ENCODE data around the gene CCDC157.

CCDC157 gene

DNA sequence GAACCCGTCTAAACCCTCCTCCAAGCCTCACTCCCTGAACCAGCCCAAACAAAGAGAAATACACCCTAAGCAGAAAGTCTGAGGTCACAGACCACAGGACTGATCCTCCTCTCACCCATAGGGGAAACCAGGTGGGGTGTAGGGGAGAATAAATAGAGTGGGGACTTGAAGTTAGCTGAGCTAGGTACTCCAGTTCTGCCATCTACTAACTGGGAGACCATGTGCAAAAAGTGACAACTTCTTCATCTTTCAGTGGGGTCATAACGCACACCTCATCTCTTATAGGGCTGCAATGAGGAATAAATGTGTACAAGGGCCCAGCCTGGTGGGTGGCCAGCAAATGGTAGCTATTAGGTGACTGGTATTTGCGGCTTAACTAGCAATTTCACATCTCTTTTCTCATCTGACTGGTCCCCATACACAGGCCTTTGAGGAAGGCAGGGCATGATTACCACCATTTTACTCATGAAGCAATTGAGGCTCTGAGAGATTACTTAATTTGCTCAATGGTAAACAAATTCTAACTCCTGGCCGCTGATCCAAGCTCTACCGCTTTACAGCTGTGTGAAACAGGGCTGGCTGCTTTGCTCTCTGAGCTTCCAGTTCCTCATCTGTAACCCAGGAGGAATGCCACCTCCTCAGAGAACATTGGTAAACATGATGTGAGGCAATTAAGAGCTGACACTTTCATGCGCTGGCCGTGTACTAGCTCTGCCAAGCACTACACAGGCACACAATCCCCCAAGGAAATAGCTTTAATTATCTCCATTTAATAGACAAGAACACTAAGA lies 46.7 kb upstream of the CCDC157 start:
- TF ChIP-seq POLR2AphosphoS5 (IDR thresholded peaks at IDR 0.05; ENCODE audit: low read depth, low read length) (no peak), SIN3A (IDR thresholded peaks at IDR 0.05; ENCODE audit: borderline replicate concordance, insufficient read depth, low read length) (no peak), FOXP2 (optimal IDR thresholded peaks at IDR 0.05; ENCODE audit: borderline replicate concordance, extremely low read depth, extremely low read length, insufficient read depth) (no peak), TAF1 (IDR thresholded peaks at IDR 0.05; ENCODE audit: borderline replicate concordance, insufficient read depth, low read length) (no peak)
- TF ChIP-seq, protein P1, sequence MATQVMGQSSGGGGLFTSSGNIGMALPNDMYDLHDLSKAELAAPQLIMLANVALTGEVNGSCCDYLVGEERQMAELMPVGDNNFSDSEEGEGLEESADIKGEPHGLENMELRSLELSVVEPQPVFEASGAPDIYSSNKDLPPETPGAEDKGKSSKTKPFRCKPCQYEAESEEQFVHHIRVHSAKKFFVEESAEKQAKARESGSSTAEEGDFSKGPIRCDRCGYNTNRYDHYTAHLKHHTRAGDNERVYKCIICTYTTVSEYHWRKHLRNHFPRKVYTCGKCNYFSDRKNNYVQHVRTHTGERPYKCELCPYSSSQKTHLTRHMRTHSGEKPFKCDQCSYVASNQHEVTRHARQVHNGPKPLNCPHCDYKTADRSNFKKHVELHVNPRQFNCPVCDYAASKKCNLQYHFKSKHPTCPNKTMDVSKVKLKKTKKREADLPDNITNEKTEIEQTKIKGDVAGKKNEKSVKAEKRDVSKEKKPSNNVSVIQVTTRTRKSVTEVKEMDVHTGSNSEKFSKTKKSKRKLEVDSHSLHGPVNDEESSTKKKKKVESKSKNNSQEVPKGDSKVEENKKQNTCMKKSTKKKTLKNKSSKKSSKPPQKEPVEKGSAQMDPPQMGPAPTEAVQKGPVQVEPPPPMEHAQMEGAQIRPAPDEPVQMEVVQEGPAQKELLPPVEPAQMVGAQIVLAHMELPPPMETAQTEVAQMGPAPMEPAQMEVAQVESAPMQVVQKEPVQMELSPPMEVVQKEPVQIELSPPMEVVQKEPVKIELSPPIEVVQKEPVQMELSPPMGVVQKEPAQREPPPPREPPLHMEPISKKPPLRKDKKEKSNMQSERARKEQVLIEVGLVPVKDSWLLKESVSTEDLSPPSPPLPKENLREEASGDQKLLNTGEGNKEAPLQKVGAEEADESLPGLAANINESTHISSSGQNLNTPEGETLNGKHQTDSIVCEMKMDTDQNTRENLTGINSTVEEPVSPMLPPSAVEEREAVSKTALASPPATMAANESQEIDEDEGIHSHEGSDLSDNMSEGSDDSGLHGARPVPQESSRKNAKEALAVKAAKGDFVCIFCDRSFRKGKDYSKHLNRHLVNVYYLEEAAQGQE (IDR thresholded peaks at IDR 0.05; ENCODE audit: insufficient read depth in 1 of 2, low read depth in 2 of 2, low read length in 2 of 2) = no peak

DNA sequence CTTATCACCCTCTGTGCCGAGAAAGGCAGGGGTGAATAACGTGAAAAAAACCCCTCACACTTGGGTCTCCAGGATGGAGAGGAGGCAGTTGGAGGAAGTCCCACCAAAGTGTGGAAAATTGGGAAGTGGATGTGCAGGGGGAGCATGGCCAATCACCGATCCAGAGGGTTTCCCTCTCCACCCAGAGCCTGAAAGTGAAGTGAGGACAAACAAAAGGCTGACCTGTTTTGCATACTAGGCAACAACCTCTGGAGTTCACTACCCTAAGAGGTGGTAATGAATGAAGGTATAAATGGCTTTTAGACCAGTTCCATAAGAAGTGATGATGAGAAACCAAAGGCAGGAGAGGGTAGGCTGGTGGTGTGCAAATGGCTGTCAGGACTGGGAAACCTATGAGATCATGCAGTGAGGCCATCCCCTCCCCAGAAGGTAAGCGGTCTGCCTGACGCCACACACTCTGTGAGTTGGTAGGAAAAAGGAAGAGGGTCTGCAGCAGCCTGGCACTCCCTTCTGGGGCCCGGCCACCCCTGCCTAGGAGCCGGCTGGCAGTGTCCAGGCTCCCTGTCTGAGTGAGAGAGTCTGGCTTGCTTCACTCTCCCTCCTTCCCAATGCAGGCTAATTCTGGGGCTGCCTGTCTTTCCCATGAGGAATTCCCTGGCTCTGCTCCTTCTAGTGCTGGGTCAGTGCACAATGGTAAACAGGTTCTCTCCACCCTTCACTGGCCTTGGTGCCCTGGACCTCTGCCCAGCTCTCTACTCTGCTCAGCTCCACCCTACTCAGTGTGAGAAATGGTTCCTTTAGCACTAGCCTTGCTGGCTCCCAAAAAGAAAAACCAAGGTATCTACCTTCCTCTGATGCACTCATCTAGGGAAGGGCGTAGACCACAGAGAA lies 45.7 kb upstream of the CCDC157 start:
- no peak for TF ChIP-seq FOXP2 (optimal IDR thresholded peaks at IDR 0.05; ENCODE audit: borderline replicate concordance, extremely low read depth, extremely low read length, insufficient read depth)
- no peak for TF ChIP-seq SIN3A (IDR thresholded peaks at IDR 0.05; ENCODE audit: borderline replicate concordance, insufficient read depth, low read length)
- no peak for TF ChIP-seq POLR2AphosphoS5 (IDR thresholded peaks at IDR 0.05; ENCODE audit: low read depth, low read length)
- TF ChIP-seq TAF1 (IDR thresholded peaks at IDR 0.05; ENCODE audit: borderline replicate concordance, insufficient read depth, low read length) = no peak
- TF ChIP-seq, protein P1 (IDR thresholded peaks at IDR 0.05; ENCODE audit: insufficient read depth in 1 of 2, low read depth in 2 of 2, low read length in 2 of 2) = no peak

DNA sequence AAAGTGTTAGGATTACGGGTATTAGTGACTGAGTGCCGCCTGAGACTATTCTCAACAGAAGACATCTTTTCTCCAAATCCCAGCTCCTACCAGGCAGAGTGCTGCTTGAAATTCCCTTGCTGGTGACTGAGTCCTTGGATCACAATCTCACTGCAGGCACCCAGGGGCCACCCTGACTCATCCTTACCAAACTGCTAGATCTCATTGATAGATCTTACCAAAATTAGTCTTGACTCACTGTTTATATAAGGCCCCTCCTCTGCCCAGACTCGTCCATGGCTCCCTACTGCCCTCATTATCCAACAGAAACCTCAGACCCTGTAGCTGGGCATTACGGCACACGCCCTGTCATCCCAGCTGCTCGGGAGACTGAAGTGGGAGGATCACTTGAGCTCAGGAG lies 44.8 kb upstream of the CCDC157 start:
- no peak for TF ChIP-seq SIN3A (IDR thresholded peaks at IDR 0.05; ENCODE audit: borderline replicate concordance, insufficient read depth, low read length)
- TF ChIP-seq, protein P1 (IDR thresholded peaks at IDR 0.05; ENCODE audit: insufficient read depth in 1 of 2, low read depth in 2 of 2, low read length in 2 of 2) = no peak
- TF ChIP-seq FOXP2 (optimal IDR thresholded peaks at IDR 0.05; ENCODE audit: borderline replicate concordance, extremely low read depth, extremely low read length, insufficient read depth) = no peak
- TF ChIP-seq POLR2AphosphoS5 (IDR thresholded peaks at IDR 0.05; ENCODE audit: low read depth, low read length) = no peak
- no peak for TF ChIP-seq TAF1 (IDR thresholded peaks at IDR 0.05; ENCODE audit: borderline replicate concordance, insufficient read depth, low read length)

DNA sequence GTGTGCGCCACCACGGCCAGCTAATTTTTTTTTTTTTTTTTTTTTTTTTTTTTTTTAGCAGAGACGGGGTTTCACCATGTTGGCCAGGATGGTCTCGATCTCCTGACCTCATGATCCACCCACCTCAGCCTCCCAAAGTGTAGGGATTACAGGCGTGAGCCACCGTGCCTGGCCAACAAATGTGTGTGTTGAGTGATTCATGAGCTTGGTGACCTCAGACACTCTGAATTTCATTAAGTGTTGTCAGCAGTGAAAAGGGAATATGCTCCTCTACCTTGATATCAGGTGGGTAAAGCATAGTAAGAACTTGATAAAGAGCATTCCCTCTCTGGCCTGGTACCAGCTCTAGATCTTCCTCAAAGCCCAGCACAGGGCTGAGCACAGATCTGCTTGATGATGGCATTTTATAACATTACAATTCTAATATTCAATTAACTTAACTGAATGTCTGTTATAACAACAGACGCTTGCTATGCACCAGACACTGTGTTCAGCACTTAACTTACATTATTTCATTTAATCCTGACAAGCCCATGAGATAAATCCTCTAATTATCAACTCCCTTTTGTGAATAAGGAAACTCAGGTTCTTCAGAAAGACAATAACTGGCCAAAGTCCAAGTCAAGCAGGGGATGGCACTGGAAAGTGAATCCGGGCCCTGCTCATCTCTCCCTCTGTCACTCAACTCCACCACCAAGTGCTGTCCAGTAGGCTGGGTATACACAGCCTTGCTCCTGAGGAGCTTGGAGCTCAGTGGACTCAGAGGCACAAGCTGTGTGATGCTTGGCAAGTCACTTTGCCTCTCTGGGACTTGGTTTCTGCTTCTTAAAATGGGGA lies 43.1 kb upstream of the CCDC157 start:
- no peak for TF ChIP-seq FOXP2 (optimal IDR thresholded peaks at IDR 0.05; ENCODE audit: borderline replicate concordance, extremely low read depth, extremely low read length, insufficient read depth)
- no peak for TF ChIP-seq SIN3A (IDR thresholded peaks at IDR 0.05; ENCODE audit: borderline replicate concordance, insufficient read depth, low read length)
- TF ChIP-seq, protein P1 (IDR thresholded peaks at IDR 0.05; ENCODE audit: insufficient read depth in 1 of 2, low read depth in 2 of 2, low read length in 2 of 2) = no peak
- no peak for TF ChIP-seq TAF1 (IDR thresholded peaks at IDR 0.05; ENCODE audit: borderline replicate concordance, insufficient read depth, low read length)
- TF ChIP-seq POLR2AphosphoS5 (IDR thresholded peaks at IDR 0.05; ENCODE audit: low read depth, low read length) = no peak

Measured in PFSK-1 (cell line).